Tibial nerve (tissue), 4 donors: ENCODE results near the gene GRAMD4. TPM values are rescaled to one million over a fixed set of nuclear protein-coding genes. Genes with fewer than 3 reads are reported as not detected.

Experiments used
- DNase-seq, 2 donors: peaks; one replicate each; pipeline ENCODE4 v3.0.0-alpha.2; 2019; ENCODE audit warnings: low spot score in 2 of 2
- H3K27ac ChIP-seq, 4 donors: fragments of 200-600 bp; sonication (generic) in 3 of 4; one replicate each; pipeline ENCODE4 v1.5.1; 2017 to 2019; ENCODE audit warnings: mild to moderate bottlenecking in 1 of 4
- H3K27me3 ChIP-seq, 2 donors: fragments of 200-600 bp; sonication (generic) in 1 of 2; one replicate each; pipeline versions ENCODE4 v1.5.1 to v1.6.0; 2017 to 2019
- H3K36me3 ChIP-seq, 3 donors: fragments of 200-600 bp; sonication (generic); one replicate each; pipeline ENCODE4 v1.5.1; 2018 to 2019
- H3K4me1 ChIP-seq, 4 donors: fragments of 200-600 bp; sonication (generic) in 3 of 4; one replicate each; pipeline ENCODE4 v1.5.1; 2017 to 2019
- H3K4me3 ChIP-seq, 4 donors: fragments of 200-600 bp; sonication (generic) in 3 of 4; one replicate each; pipeline ENCODE4 v1.5.1; 2017 to 2019; ENCODE audit warnings: mild to moderate bottlenecking in 1 of 4, moderate library complexity in 1 of 4
- H3K9me3 ChIP-seq, 4 donors: fragments of 200-600 bp; sonication (generic) in 3 of 4; one replicate each; pipeline ENCODE4 v1.5.1; 2017 to 2019
- EP300 ChIP-seq, 2 donors: sonication (generic); formaldehyde crosslinking; IDR thresholded peaks; one replicate each; pipeline ENCODE4 v1.6.1; 2017; ENCODE audit warnings: antibody characterized with exemption in 2 of 2, mild to moderate bottlenecking in 1 of 2
- POLR2A ChIP-seq, 2 donors: fragments of 450-650 bp; IDR thresholded peaks; one replicate each; pipeline ENCODE4 v1.6.1; 2017; ENCODE audit warnings: antibody characterized with exemption in 2 of 2, mild to moderate bottlenecking in 2 of 2, moderate library complexity in 2 of 2
- WGBS, 2 donors: methylation state at CpG; one replicate each; pipeline ENCODE4 v1.1.5; 2018; 5-methylcytosine and 5-hydroxymethylcytosine counted together
- total RNA-seq, 4 donors: library from RNA; depleted of rRNA; stranded (reverse); fragments of >200 nt; gene quantifications; one replicate each; pipeline ENCODE4 v1.1.0, GENCODE V29; 2016
- TF ChIP-seq, protein P1 (sequence below), 5 experiments: fragments of 200-600 bp in 3 of 5; fragments of 450-650 bp in 2 of 5; sonication (generic) in 3 of 5; IDR thresholded peaks; one replicate each; pipeline ENCODE4 v1.5.1; 2016 to 2019; ENCODE audit warnings: antibody characterized with exemption in 5 of 5, mild to moderate bottlenecking in 3 of 5, moderate library complexity in 2 of 5

GRAMD4 gene
- total RNA-seq, 4 donors from 2014 or later, result 18.2 to 299 (median 54.3) TPM

DNA sequence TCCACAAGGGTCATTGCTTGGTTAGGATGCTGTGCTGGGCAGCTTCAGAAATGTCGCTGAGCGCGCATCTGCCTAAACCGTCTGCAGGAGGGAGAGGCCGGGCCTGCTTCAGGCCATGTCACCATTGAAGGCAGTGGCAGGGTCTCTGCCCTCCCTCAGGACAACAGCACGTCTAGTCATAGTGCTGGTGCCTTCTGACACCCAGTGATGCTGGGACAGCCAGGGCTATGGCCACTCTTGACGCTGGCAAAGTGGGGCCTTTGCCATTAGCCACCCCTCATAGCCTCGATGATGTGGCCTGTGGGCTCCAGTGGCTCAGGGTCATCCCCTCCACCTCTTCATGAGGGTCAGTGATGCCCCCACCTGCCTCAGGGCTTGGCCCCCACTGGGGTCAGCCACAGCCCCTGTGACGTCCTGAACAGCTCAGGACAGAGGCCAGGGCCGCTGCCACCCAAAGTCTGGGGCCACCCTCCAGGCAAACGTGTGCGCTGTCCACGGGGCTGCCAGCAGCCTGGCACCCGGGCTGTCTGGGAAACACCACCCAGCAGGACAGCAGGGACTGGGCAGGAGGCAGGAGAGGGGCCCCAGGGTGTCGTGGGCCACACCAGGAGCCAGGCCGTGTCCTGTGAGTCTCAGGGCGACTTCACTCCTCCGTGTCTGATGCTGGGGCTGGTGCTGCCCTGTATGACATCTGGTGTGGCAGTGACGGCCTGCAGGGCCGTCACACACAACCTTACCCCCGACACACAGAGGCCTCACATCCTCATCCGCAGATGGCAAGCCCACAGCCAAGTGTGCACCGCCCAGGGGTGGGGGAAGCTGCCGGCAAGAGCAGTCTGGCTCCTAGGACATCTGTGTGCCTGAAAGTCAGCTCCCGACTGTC lies 75.4 kb downstream of the GRAMD4 start:
- no peaks in the 10 kb centered on the region for H3K27me3 ChIP-seq
- DNase-seq, result no peak
- TF ChIP-seq EP300 (IDR thresholded peaks at IDR 0.05), result no peak
- TF ChIP-seq, protein P1, sequence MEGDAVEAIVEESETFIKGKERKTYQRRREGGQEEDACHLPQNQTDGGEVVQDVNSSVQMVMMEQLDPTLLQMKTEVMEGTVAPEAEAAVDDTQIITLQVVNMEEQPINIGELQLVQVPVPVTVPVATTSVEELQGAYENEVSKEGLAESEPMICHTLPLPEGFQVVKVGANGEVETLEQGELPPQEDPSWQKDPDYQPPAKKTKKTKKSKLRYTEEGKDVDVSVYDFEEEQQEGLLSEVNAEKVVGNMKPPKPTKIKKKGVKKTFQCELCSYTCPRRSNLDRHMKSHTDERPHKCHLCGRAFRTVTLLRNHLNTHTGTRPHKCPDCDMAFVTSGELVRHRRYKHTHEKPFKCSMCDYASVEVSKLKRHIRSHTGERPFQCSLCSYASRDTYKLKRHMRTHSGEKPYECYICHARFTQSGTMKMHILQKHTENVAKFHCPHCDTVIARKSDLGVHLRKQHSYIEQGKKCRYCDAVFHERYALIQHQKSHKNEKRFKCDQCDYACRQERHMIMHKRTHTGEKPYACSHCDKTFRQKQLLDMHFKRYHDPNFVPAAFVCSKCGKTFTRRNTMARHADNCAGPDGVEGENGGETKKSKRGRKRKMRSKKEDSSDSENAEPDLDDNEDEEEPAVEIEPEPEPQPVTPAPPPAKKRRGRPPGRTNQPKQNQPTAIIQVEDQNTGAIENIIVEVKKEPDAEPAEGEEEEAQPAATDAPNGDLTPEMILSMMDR (IDR thresholded peaks at IDR 0.05), result no peak
- no peak for TF ChIP-seq POLR2A (IDR thresholded peaks at IDR 0.05)
- H3K9me3 ChIP-seq, result no peaks in the 10 kb centered on the region
- H3K4me1 ChIP-seq, result no peaks in the 10 kb centered on the region
- H3K4me3 ChIP-seq, result no peak overlapping the region
- 83 to 89% methylated on average over 14 to 17 of the region's 25 CpGs for WGBS, 2 donors
- peaks cover 6 to 98% (median 44%) of the 10 kb centered on the region in 3 donors for H3K36me3 ChIP-seq
- H3K27ac ChIP-seq, result no peak overlapping the region

DNA sequence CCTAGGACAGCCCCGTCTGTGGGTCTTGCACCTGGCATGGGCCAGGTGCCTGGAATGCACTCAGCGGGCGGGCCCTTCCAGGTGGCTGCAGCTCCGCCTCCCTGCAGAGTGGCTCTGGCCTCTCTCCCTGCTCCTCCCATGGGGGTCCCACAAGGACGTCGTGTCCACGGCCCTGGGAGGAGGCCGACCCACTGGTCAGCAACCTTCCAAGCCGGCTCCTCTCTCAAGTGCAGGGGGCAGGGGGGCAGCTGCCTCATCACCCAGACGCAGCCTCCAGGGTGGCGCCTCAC lies 76.0 kb downstream of the GRAMD4 start:
- Histone ChIP-seq H3K27ac (no peak overlapping the region), H3K27me3 (no peaks in the 10 kb centered on the region), H3K4me3 (no peak overlapping the region), H3K36me3 (peaks cover 10 to 99% (median 48%) of the 10 kb centered on the region in 3 donors), H3K9me3 (no peaks in the 10 kb centered on the region), H3K4me1 (no peaks in the 10 kb centered on the region)
- no peak for DNase-seq
- TF ChIP-seq EP300 (IDR thresholded peaks at IDR 0.05) (no peak), POLR2A (IDR thresholded peaks at IDR 0.05) (no peak)
- TF ChIP-seq, protein P1 (IDR thresholded peaks at IDR 0.05), result no peak
- 78 to 81% methylated on average over 10 to 11 of the region's 11 CpGs for WGBS, 2 donors

DNA sequence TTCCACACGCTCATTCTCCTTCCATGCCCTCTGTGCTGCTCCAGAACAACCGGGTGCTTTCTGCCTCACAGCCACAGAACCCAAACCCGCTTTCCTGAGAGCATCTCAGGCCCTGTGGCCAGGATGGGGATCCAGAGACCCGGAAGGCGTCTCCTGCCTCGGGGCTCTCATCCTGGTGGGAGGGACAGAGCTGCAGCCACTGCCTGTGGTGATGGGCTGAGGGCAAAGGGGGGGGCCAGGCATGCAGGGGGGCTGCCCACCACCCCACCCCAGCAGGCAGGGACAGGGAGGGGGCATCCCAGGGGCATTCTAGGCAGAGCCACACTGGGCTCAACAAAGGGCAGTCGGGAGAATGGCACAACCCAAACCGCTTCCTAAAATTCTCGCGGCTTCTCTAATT lies 76.4 kb downstream of the GRAMD4 start:
- no peak overlapping the region for H3K27ac ChIP-seq
- TF ChIP-seq, protein P1 (IDR thresholded peaks at IDR 0.05), result no peak
- TF ChIP-seq EP300 (IDR thresholded peaks at IDR 0.05) (no peak), POLR2A (IDR thresholded peaks at IDR 0.05) (no peak)
- DNase-seq, result no peak
- no peaks in the 10 kb centered on the region for H3K9me3 ChIP-seq
- no peaks in the 10 kb centered on the region for H3K4me1 ChIP-seq
- 92% methylated on average over 7 to 10 of the region's 10 CpGs for WGBS, 2 donors
- H3K36me3 ChIP-seq, result peaks cover 7 to 99% (median 48%) of the 10 kb centered on the region in 3 donors
- H3K4me3 ChIP-seq, result no peak overlapping the region
- no peaks in the 10 kb centered on the region for H3K27me3 ChIP-seq

DNA sequence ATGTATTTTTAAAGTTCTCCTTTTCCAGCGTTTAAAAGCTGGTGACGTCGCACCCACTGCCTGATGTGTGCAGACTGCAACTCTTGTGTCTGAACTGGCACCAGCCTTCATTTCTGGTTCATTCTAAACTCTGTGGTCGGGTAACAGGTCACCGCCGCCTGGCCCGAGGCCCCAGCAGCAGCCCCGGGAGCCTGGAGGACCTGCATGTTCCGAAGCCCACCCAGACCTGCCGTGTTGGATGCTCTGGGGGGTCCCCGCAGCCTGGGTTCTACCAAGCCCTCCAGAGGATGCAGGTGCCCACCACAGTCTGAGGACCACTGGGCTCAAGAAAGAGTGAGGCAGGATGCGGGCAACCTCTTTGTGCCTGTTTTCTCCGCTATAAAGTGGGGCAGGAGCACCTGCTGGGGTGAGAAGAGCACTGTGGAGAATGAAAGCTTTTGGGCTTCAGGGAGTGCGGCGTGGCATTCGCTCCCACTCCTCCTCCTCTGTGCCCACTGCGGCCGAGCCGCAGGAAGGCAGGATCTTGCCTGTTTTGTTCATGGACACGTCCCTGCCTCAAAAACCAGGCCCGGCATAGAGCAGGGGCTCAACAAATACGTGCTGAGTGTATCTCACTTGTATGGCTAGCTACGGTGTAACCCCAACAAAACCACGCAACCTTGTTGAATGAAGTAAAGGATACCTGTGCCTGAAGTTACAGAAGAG lies 77.8 kb downstream of the GRAMD4 start:
- peaks cover 5 to 99% (median 44%) of the 10 kb centered on the region in 3 donors for H3K36me3 ChIP-seq
- TF ChIP-seq, protein P1 (IDR thresholded peaks at IDR 0.05), result no peak
- TF ChIP-seq POLR2A (IDR thresholded peaks at IDR 0.05) (no peak), EP300 (IDR thresholded peaks at IDR 0.05) (no peak)

DNA sequence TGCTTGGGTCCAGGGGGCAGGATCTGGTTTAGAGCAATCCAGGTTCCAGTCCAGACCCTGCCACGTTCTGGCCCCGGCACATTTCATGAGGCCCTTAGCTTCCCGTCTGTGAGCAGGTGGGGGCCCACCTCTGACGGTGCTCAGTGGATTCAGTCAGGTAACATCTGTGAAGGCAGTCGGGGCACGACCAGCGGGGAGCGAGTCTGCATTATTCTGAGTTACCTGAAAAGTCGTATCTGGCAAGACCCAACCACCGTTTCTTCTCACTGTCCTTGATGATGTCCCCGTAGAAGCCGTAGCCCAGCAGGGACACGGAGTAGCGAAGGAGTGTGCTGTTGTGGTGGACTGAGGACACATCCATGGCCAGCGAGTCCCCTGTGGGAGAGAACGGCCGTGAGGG lies 78.9 kb downstream of the GRAMD4 start:
- no peaks in the 10 kb centered on the region for H3K9me3 ChIP-seq
- H3K27ac ChIP-seq, result no peak overlapping the region
- H3K4me3 ChIP-seq, result no peak overlapping the region
- no peaks in the 10 kb centered on the region for H3K4me1 ChIP-seq
- no peaks in the 10 kb centered on the region for H3K27me3 ChIP-seq
- TF ChIP-seq POLR2A (IDR thresholded peaks at IDR 0.05) (no peak), EP300 (IDR thresholded peaks at IDR 0.05) (no peak)
- TF ChIP-seq, protein P1 (IDR thresholded peaks at IDR 0.05), result no peak
- peaks cover 5 to 99% (median 44%) of the 10 kb centered on the region in 3 donors for H3K36me3 ChIP-seq
- no peak for DNase-seq
- 88 to 89% methylated on average over 17 of the region's 17 CpGs for WGBS, 2 donors

More for the DNA sequence above, 77.8 kb downstream of the GRAMD4 start:
- WGBS, 2 donors, result 92 to 94% methylated on average over 24 of the region's 24 CpGs
- no peak for DNase-seq
- Histone ChIP-seq H3K27ac (no peak overlapping the region), H3K9me3 (no peaks in the 10 kb centered on the region), H3K27me3 (no peaks in the 10 kb centered on the region), H3K4me1 (no peaks in the 10 kb centered on the region), H3K4me3 (no peak overlapping the region)
